ENCODE measurements around the gene SMG9.

The SMG9 gene

GRCh38 chr19:43752287-43752875 lies 2.4 kb downstream of the SMG9 start:
- DNase-seq = no peak

- DNase-seq = no peak
These were observed 3.1 kb downstream of the SMG9 start for GRCh38 chr19:43751466-43752220.

GRCh38 chr19:43749898-43750297 lies 4.9 kb downstream of the SMG9 start:
- no peak for DNase-seq

GRCh38 chr19:43749152-43749551 lies 5.6 kb downstream of the SMG9 start:
- DNase-seq = no peak

GRCh38 chr19:43748685-43749084 lies 6.1 kb downstream of the SMG9 start:
- no peak for DNase-seq

GRCh38 chr19:43748205-43748594 lies 6.6 kb downstream of the SMG9 start:
- no peak for DNase-seq

GRCh38 chr19:43747557-43748204 lies 7.1 kb downstream of the SMG9 start:
- DNase-seq = no peak

GRCh38 chr19:43743059-43743458 lies 11.7 kb downstream of the SMG9 start:
- no peak for DNase-seq

- DNase-seq = no peak
These were observed 13.5 kb downstream of the SMG9 start for GRCh38 chr19:43741075-43741825.

GRCh38 chr19:43739439-43740235 lies 15.1 kb downstream of the SMG9 start:
- DNase-seq = no peak

GRCh38 chr19:43738780-43739211 lies 16.0 kb downstream of the SMG9 start:
- DNase-seq = no peak

- DNase-seq = no peak
These were observed 18.8 kb downstream of the SMG9 start for GRCh38 chr19:43735957-43736356.

- DNase-seq = no peak
These were observed 19.7 kb downstream of the SMG9 start for GRCh38 chr19:43735013-43735412.

GRCh38 chr19:43731846-43732245 lies 22.9 kb downstream of the SMG9 start:
- no peak for DNase-seq

- DNase-seq = no peak
These were observed 23.4 kb downstream of the SMG9 start for GRCh38 chr19:43731346-43731745.

GRCh38 chr19:43729919-43730318 lies 24.8 kb downstream of the SMG9 start:
- DNase-seq = no peak

- no peak for DNase-seq
These were observed 27.2 kb downstream of the SMG9 start for GRCh38 chr19:43727593-43727853.

GRCh38 chr19:43726736-43727592 lies 27.8 kb downstream of the SMG9 start:
- no peak for DNase-seq

GRCh38 chr19:43725468-43725867 lies 29.3 kb downstream of the SMG9 start:
- no peak for DNase-seq

GRCh38 chr19:43724896-43725295 lies 29.9 kb downstream of the SMG9 start:
- DNase-seq = no peak

GRCh38 chr19:43723588-43723987 lies 31.2 kb downstream of the SMG9 start:
- DNase-seq = no peak

- DNase-seq = no peak
These were observed 33.2 kb downstream of the SMG9 start for GRCh38 chr19:43721469-43722048.
